Measurements from ENCODE around the gene C5orf15. TPM values are rescaled to one million over a fixed set of nuclear protein-coding genes. Genes with fewer than 3 reads are reported as not detected.
"Not testable (repeated sequence)": the region's sequence is repeated elsewhere in the genome, so short reads cannot be mapped to it uniquely, and the experiment has no call there.

Gene C5orf15
- total RNA-seq, 2 experiments from 2014 or later: 19.2 to 21.3 TPM

GRCh38 chr5:133944263-133945185, 23.9 kb downstream of the C5orf15 start:
- CTCF ChIA-PET: interaction anchor here (1.0 to 1.4 kb wide), 6 partner anchors 8 to 834 kb away, joined by 3 to 6 read pairs (median 3); no protein-coding TSS in a partner anchor
- peaks cover 2% of the 10 kb centered on the region for H3K27me3 Mint-ChIP-seq (ENCODE audit: low read depth)
- H3K4me1 Mint-ChIP-seq (ENCODE audit: low read depth): no peaks in the 10 kb centered on the region
- H3K36me3 Mint-ChIP-seq (ENCODE audit: low read depth): no peaks in the 10 kb centered on the region
- ATAC-seq: peak; percentile 72
- no peak overlapping the region for H3K4me3 Mint-ChIP-seq
- no peaks in the 10 kb centered on the region for H3K9me3 Mint-ChIP-seq (ENCODE audit: insufficient read depth)
- DNase-seq: peak; percentile 45
- H3K27ac Mint-ChIP-seq: no peak overlapping the region
- POLR2A ChIA-PET: no interaction called here

GRCh38 chr5:133943475-133943817, 25.0 kb downstream of the C5orf15 start:
- no peaks in the 10 kb centered on the region for H3K9me3 Mint-ChIP-seq (ENCODE audit: insufficient read depth)
- H3K27me3 Mint-ChIP-seq (ENCODE audit: low read depth): peaks cover 2% of the 10 kb centered on the region
- H3K4me1 Mint-ChIP-seq (ENCODE audit: low read depth): no peaks in the 10 kb centered on the region
- CTCF ChIA-PET: no interaction called here
- POLR2A ChIA-PET: no interaction called here
- DNase-seq (no peak), ATAC-seq (no peak)
- no peak overlapping the region for H3K4me3 Mint-ChIP-seq
- no peak overlapping the region for H3K27ac Mint-ChIP-seq
- H3K36me3 Mint-ChIP-seq (ENCODE audit: low read depth): no peaks in the 10 kb centered on the region

- ChIA-PET POLR2A (no interaction called here), CTCF (no interaction called here)
- H3K4me1 Mint-ChIP-seq (ENCODE audit: low read depth): no peaks in the 10 kb centered on the region
- H3K27me3 Mint-ChIP-seq (ENCODE audit: low read depth): peaks cover 2% of the 10 kb centered on the region
- H3K4me3 Mint-ChIP-seq: no peak overlapping the region
- no peak overlapping the region for H3K27ac Mint-ChIP-seq
- H3K9me3 Mint-ChIP-seq (ENCODE audit: insufficient read depth): no peaks in the 10 kb centered on the region
- DNase-seq: no peak
- no peaks in the 10 kb centered on the region for H3K36me3 Mint-ChIP-seq (ENCODE audit: low read depth)
- no peak for ATAC-seq
Measured at GRCh38 chr5:133942614-133943474, 25.6 kb downstream of the C5orf15 start.

DNA sequence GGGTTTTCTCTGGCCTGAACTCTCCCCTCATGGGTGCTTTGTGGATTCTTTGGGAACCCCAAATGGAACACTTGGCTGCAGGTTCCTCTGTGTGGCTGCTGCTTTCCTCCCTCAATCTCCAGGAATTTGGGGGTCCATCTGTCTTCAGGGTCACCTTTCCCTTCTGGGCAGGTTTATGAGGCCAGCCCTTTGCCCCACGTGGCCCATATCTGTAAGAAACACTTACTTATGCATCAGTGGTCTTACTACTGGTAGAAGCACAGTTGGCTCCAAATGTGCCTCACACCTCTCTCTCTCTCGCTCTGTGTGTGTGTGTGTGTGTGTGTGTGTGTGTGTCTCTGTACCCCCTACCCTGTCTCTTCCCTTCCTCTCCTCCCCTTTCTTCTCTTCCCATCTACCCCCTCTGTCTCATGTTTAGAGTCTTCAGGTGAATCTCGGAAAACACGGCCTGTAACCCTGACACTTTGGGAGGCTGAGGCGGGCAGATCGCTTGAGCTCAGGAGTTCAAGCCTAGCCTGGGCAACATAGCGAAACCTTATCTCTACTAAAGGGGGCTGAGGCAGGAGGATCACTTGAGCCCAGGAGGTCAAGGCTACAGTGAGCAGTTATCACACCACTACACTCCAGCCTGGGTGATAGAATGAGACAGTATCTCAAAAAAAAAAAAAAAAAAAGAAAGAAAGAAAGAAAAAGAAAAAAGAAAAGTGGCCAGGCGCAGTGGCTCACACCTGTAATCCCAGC, 26.8 kb downstream of the C5orf15 start:
- DNase-seq (no peak), ATAC-seq (no peak)
- no peak overlapping the region for H3K4me3 Mint-ChIP-seq
- no peaks in the 10 kb centered on the region for H3K36me3 Mint-ChIP-seq (ENCODE audit: low read depth)
- no peaks in the 10 kb centered on the region for H3K27me3 Mint-ChIP-seq (ENCODE audit: low read depth)
- ChIA-PET POLR2A (no interaction called here), CTCF (no interaction called here)
- no peaks in the 10 kb centered on the region for H3K4me1 Mint-ChIP-seq (ENCODE audit: low read depth)
- no peak overlapping the region for H3K27ac Mint-ChIP-seq
- H3K9me3 Mint-ChIP-seq (ENCODE audit: insufficient read depth): no peaks in the 10 kb centered on the region

DNA sequence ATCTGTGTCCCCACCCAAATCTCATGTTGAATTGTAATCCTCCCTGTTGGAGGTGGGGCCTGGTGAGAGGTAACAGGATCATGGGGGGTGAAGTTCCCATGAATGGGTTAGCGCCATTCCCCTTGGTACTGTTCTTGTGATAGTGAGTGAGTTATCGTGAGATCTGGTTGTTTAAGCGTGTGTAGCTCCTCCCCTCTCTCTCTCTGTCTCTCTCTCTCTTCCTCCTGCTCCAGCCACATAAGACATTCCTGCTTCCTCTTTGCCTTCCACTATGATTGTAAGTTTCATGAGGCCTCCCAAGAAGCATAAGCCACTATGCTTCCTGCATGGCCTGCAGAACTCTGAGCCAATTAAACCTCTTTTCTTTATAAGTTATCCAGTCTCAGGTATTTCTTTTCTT, 28.8 kb downstream of the C5orf15 start:
- H3K9me3 Mint-ChIP-seq (ENCODE audit: insufficient read depth): no peaks in the 10 kb centered on the region
- H3K4me3 Mint-ChIP-seq: no peak overlapping the region
- H3K4me1 Mint-ChIP-seq (ENCODE audit: low read depth): no peaks in the 10 kb centered on the region
- no peaks in the 10 kb centered on the region for H3K36me3 Mint-ChIP-seq (ENCODE audit: low read depth)
- no peak overlapping the region for H3K27ac Mint-ChIP-seq
- CTCF ChIA-PET: no interaction called here
- DNase-seq (no peak), ATAC-seq (no peak)
- POLR2A ChIA-PET: no interaction called here
- no peaks in the 10 kb centered on the region for H3K27me3 Mint-ChIP-seq (ENCODE audit: low read depth)

DNA sequence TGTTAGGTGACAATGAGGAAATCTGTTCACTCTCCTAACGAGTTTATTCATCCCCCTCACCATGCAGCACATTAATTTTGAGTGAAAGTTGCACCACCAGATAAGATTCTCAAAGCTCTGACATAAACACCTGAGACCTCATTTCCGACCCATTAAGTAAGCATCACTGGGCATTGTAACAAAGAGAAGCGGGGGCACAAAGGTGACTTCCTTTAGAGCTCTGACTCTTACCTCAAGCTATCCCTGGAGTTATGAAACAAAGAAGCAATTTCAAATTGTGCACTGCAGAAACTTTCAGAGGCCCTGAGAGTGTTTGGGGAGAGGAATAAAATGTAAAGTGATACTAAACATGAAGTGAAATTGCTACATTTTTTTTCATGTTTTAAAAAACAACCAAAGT, 29.5 kb downstream of the C5orf15 start:
- POLR2A ChIA-PET: no interaction called here
- Mint-ChIP-seq H3K4me3 (no peak overlapping the region), H3K4me1 (ENCODE audit: low read depth) (no peaks in the 10 kb centered on the region), H3K9me3 (ENCODE audit: insufficient read depth) (no peaks in the 10 kb centered on the region), H3K36me3 (ENCODE audit: low read depth) (no peaks in the 10 kb centered on the region), H3K27me3 (ENCODE audit: low read depth) (no peaks in the 10 kb centered on the region), H3K27ac (no peak overlapping the region)
- no peak for DNase-seq
- CTCF ChIA-PET: no interaction called here
- ATAC-seq: no peak

GRCh38 chr5:133938039-133938821, 30.2 kb downstream of the C5orf15 start:
- H3K27me3 Mint-ChIP-seq (ENCODE audit: low read depth): no peaks in the 10 kb centered on the region
- ATAC-seq (no peak), DNase-seq (no peak)
- no peak overlapping the region for H3K27ac Mint-ChIP-seq
- no peaks in the 10 kb centered on the region for H3K4me1 Mint-ChIP-seq (ENCODE audit: low read depth)
- H3K36me3 Mint-ChIP-seq (ENCODE audit: low read depth): no peaks in the 10 kb centered on the region
- ChIA-PET POLR2A (no interaction called here), CTCF (no interaction called here)
- H3K4me3 Mint-ChIP-seq: no peak overlapping the region
- no peaks in the 10 kb centered on the region for H3K9me3 Mint-ChIP-seq (ENCODE audit: insufficient read depth)

GRCh38 chr5:133937628-133938027, 30.8 kb downstream of the C5orf15 start:
- H3K4me1 Mint-ChIP-seq (ENCODE audit: low read depth); H3K27me3 Mint-ChIP-seq (ENCODE audit: low read depth); POLR2A ChIA-PET; H3K4me3 Mint-ChIP-seq; H3K36me3 Mint-ChIP-seq (ENCODE audit: low read depth); ATAC-seq; CTCF ChIA-PET; H3K9me3 Mint-ChIP-seq (ENCODE audit: insufficient read depth); DNase-seq; H3K27ac Mint-ChIP-seq: not testable (repeated sequence)

GRCh38 chr5:133936651-133937015, 31.8 kb downstream of the C5orf15 start:
- H3K4me3 Mint-ChIP-seq: no peak overlapping the region
- H3K4me1 Mint-ChIP-seq (ENCODE audit: low read depth): peaks cover 8% of the 10 kb centered on the region
- H3K9me3 Mint-ChIP-seq (ENCODE audit: insufficient read depth): no peaks in the 10 kb centered on the region
- ChIA-PET CTCF (interaction anchor here (1.2 kb wide), 1 partner anchor 9 kb away, joined by 3 read pairs; no protein-coding TSS in a partner anchor), POLR2A (no interaction called here)
- no peak overlapping the region for H3K27ac Mint-ChIP-seq
- ATAC-seq (no peak), DNase-seq (no peak)
- H3K36me3 Mint-ChIP-seq (ENCODE audit: low read depth): no peaks in the 10 kb centered on the region
- no peaks in the 10 kb centered on the region for H3K27me3 Mint-ChIP-seq (ENCODE audit: low read depth)

DNA sequence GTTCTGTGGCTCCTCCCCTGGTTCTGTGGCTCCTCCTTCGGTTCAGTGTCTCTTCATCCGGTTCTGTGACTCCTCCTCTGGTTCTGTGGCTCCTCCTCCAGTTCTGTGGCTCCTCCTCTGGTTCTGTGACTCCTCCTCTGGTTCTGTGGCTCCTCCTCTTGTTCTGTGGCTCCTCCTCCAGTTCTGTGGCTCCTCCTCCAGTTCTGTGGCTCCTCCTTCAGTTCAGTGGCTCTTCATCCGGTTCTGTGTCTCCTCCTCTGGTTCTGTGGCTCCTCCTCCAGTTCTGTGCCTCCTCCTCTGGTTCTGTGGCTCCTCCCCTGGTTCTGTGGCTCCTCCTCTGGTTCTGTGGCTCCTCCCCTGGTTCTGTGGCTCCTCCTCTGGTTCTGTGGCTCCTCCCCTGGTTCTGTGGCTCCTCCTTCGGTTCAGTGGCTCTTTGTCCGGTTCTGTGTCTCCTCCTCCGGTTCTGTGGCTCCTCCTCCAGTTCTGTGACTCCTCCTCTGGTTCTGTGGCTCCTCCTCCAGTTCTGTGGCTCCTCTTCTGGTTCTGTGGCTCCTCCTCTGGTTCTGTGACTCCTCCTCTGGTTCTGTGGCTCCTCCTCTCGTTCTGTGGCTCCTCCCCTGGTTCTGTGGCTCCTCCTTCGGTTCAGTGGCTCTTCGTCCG, 32.3 kb downstream of the C5orf15 start:
- H3K4me1 Mint-ChIP-seq (ENCODE audit: low read depth); H3K36me3 Mint-ChIP-seq (ENCODE audit: low read depth): not testable (repeated sequence)
- CTCF ChIA-PET: interaction anchor here (1.2 kb wide), 1 partner anchor 9 kb away, joined by 3 read pairs; no protein-coding TSS in a partner anchor

GRCh38 chr5:133935667-133935940, 32.8 kb downstream of the C5orf15 start:
- H3K4me1 Mint-ChIP-seq (ENCODE audit: low read depth): peaks cover 13% of the 10 kb centered on the region
- H3K36me3 Mint-ChIP-seq (ENCODE audit: low read depth): no peaks in the 10 kb centered on the region
- H3K27ac Mint-ChIP-seq: no peak overlapping the region
- CTCF ChIA-PET: no interaction called here
- H3K9me3 Mint-ChIP-seq (ENCODE audit: insufficient read depth): no peaks in the 10 kb centered on the region
- DNase-seq (no peak), ATAC-seq (no peak)
- no peak overlapping the region for H3K4me3 Mint-ChIP-seq
- POLR2A ChIA-PET: no interaction called here
- no peaks in the 10 kb centered on the region for H3K27me3 Mint-ChIP-seq (ENCODE audit: low read depth)

More for the DNA sequence above, 32.3 kb downstream of the C5orf15 start:
- H3K9me3 Mint-ChIP-seq (ENCODE audit: insufficient read depth); POLR2A ChIA-PET; H3K4me3 Mint-ChIP-seq; ATAC-seq; H3K27me3 Mint-ChIP-seq (ENCODE audit: low read depth); DNase-seq; H3K27ac Mint-ChIP-seq: not testable (repeated sequence)

Data from activated CD8-positive, alpha-beta T cell treated with anti-CD3 and anti-CD28 coated beads, Interleukin-2, amount 10 ng/mL, durations not matched to agents 7 days and 5 days (primary cell).